MG63 (cell line): ENCODE data around the gene LRRC46. TPM values are rescaled to one million over a fixed set of nuclear protein-coding genes. Genes with fewer than 3 reads are reported as not detected.

ENCODE experiments used
- DNase-seq: peaks from one replicate; pipeline ENCODE4 v3.0.0-alpha.2; 2020
- H3K27me3 ChIP-seq: fragments of 250-450 bp; sonication (Bioruptor Pico); 2 replicates; pipeline ENCODE4 v1.5.1; 2020; ENCODE audit warnings: mild to moderate bottlenecking, moderate library complexity
- H3K36me3 ChIP-seq: fragments of 250-450 bp; sonication (Bioruptor Pico); 2 replicates; pipeline ENCODE4 v1.5.1; 2020; ENCODE audit warnings: mild to moderate bottlenecking, moderate library complexity
- H3K4me3 ChIP-seq: fragments of 250-450 bp; sonication (Bioruptor Pico); 2 replicates; pipeline ENCODE4 v1.5.1; 2020; ENCODE audit warnings: mild to moderate bottlenecking, moderate library complexity
- H3K9me3 ChIP-seq: fragments of 250-450 bp; sonication (Bioruptor Pico); 2 replicates; pipeline ENCODE4 v1.5.1; 2020; ENCODE audit warnings: mild to moderate bottlenecking, moderate library complexity
- total RNA-seq: library from RNA; depleted of rRNA; stranded (reverse); fragments of >200 nt; shearing (Covaris generic); gene quantifications from 2 replicates; pipeline ENCODE4 v1.2.3, GENCODE V29; 2014; ENCODE audit warnings: low replicate concordance; rRNA removed

Gene LRRC46
- total RNA-seq = not detected in 2 replicates

GRCh38 chr17:47831003-47831933 is at the start of gene LRRC46, which contains the start of gene MRPL10:
LRRC46 (plus strand) TSS chr17:47831670; CDS start chr17:47831990, 320 bp downstream.
MRPL10 (minus strand) TSS chr17:47831541; CDS start chr17:47831511, 30 bp downstream.
- H3K4me3 ChIP-seq = peak within 1 kb of the TSS; percentile 82
- peaks cover 31% of the 10 kb centered on the region for H3K36me3 ChIP-seq
- no peaks in the 10 kb centered on the region for H3K9me3 ChIP-seq
- peak; percentile 92 for DNase-seq
- H3K27me3 ChIP-seq = no peaks in the 10 kb centered on the region

GRCh38 chr17:47785538-47786123 is 45.8 kb upstream of the LRRC46 start:
- peak; percentile 32 for DNase-seq
- Histone ChIP-seq H3K9me3 (no peaks in the 10 kb centered on the region), H3K4me3 (no peak overlapping the region), H3K27me3 (peaks cover 55% of the 10 kb centered on the region), H3K36me3 (no peaks in the 10 kb centered on the region)

- Histone ChIP-seq H3K4me3 (peak overlapping the region; percentile 10; the same call in 1 of the 2 replicates), H3K27me3 (peaks cover 80% of the 10 kb centered on the region), H3K9me3 (no peaks in the 10 kb centered on the region), H3K36me3 (no peaks in the 10 kb centered on the region)
- peak; percentile 51 for DNase-seq
These were observed 41.6 kb upstream of the LRRC46 start for GRCh38 chr17:47789611-47790561.

GRCh38 chr17:47791025-47791424 is 40.4 kb upstream of the LRRC46 start:
- H3K9me3 ChIP-seq = no peaks in the 10 kb centered on the region
- H3K27me3 ChIP-seq = peaks cover 89% of the 10 kb centered on the region
- H3K4me3 ChIP-seq = no peak overlapping the region
- DNase-seq = no peak
- H3K36me3 ChIP-seq = no peaks in the 10 kb centered on the region

- H3K9me3 ChIP-seq = no peaks in the 10 kb centered on the region
- peaks cover 96% of the 10 kb centered on the region for H3K27me3 ChIP-seq
- no peak overlapping the region for H3K4me3 ChIP-seq
- no peaks in the 10 kb centered on the region for H3K36me3 ChIP-seq
- no peak for DNase-seq
These were observed 39.0 kb upstream of the LRRC46 start for GRCh38 chr17:47792457-47792856.

- no peak for DNase-seq
- H3K4me3 ChIP-seq = no peak overlapping the region
- no peaks in the 10 kb centered on the region for H3K36me3 ChIP-seq
- H3K27me3 ChIP-seq = peaks cover 95% of the 10 kb centered on the region
- H3K9me3 ChIP-seq = no peaks in the 10 kb centered on the region
These were observed 38.5 kb upstream of the LRRC46 start for GRCh38 chr17:47792979-47793378.

- H3K36me3 ChIP-seq = no peaks in the 10 kb centered on the region
- no peak overlapping the region for H3K4me3 ChIP-seq
- peaks cover 53% of the 10 kb centered on the region for H3K27me3 ChIP-seq
- no peaks in the 10 kb centered on the region for H3K9me3 ChIP-seq
- no peak for DNase-seq
These were observed 33.7 kb upstream of the LRRC46 start for GRCh38 chr17:47797797-47798196.

- no peak for DNase-seq
- Histone ChIP-seq H3K9me3 (no peaks in the 10 kb centered on the region), H3K27me3 (peaks cover 26% of the 10 kb centered on the region), H3K4me3 (no peak overlapping the region), H3K36me3 (no peaks in the 10 kb centered on the region)
These were observed 30.8 kb upstream of the LRRC46 start for GRCh38 chr17:47800686-47801085.

- Histone ChIP-seq H3K36me3 (no peaks in the 10 kb centered on the region), H3K9me3 (no peaks in the 10 kb centered on the region)
- DNase-seq = no peak
These were observed 30.2 kb upstream of the LRRC46 start for GRCh38 chr17:47801176-47801765.

GRCh38 chr17:47801906-47802305 is 29.6 kb upstream of the LRRC46 start:
- H3K36me3 ChIP-seq = peaks cover 2% of the 10 kb centered on the region; the same call in 1 of the 2 replicates
- H3K27me3 ChIP-seq = peaks cover 16% of the 10 kb centered on the region
- DNase-seq = no peak
- H3K4me3 ChIP-seq = no peak overlapping the region
- H3K9me3 ChIP-seq = no peaks in the 10 kb centered on the region

More at GRCh38 chr17:47801176-47801765, 30.2 kb upstream of the LRRC46 start:
- Histone ChIP-seq H3K27me3 (peaks cover 20% of the 10 kb centered on the region), H3K4me3 (no peak overlapping the region)

GRCh38 chr17:47802341-47803022 is 29.0 kb upstream of the LRRC46 start:
- DNase-seq = peak; percentile 32
- H3K27me3 ChIP-seq = peaks cover 10% of the 10 kb centered on the region
- H3K9me3 ChIP-seq = no peaks in the 10 kb centered on the region
- peaks cover 8% of the 10 kb centered on the region for H3K36me3 ChIP-seq
- no peak overlapping the region for H3K4me3 ChIP-seq

- no peak for DNase-seq
- Histone ChIP-seq H3K9me3 (no peaks in the 10 kb centered on the region), H3K36me3 (peaks cover 9% of the 10 kb centered on the region), H3K4me3 (no peak overlapping the region), H3K27me3 (peaks cover 7% of the 10 kb centered on the region)
These were observed 28.3 kb upstream of the LRRC46 start for GRCh38 chr17:47803201-47803600.

GRCh38 chr17:47803751-47804150 is 27.7 kb upstream of the LRRC46 start:
- Histone ChIP-seq H3K27me3 (peaks cover 7% of the 10 kb centered on the region), H3K9me3 (no peaks in the 10 kb centered on the region), H3K4me3 (no peak overlapping the region)

GRCh38 chr17:47804461-47804860 is 27.0 kb upstream of the LRRC46 start:
- peaks cover 21% of the 10 kb centered on the region for H3K36me3 ChIP-seq
- DNase-seq = no peak
- H3K27me3 ChIP-seq = peaks cover 4% of the 10 kb centered on the region
- H3K4me3 ChIP-seq = no peak overlapping the region
- no peaks in the 10 kb centered on the region for H3K9me3 ChIP-seq

More at GRCh38 chr17:47803751-47804150, 27.7 kb upstream of the LRRC46 start:
- DNase-seq = no peak
- H3K36me3 ChIP-seq = peaks cover 14% of the 10 kb centered on the region

GRCh38 chr17:47806026-47806912 is 25.2 kb upstream of the LRRC46 start:
- DNase-seq = no peak
- H3K9me3 ChIP-seq = no peaks in the 10 kb centered on the region
- H3K36me3 ChIP-seq = peaks cover 28% of the 10 kb centered on the region
- H3K27me3 ChIP-seq = peaks cover 2% of the 10 kb centered on the region; the same call in 1 of the 2 replicates
- no peak overlapping the region for H3K4me3 ChIP-seq
